ENCODE data around the gene AHCTF1.

GRCh38 chr1:246878551-246878950 is 53.2 kb downstream of the AHCTF1 start:
- no peak for TF ChIP-seq CTCF (conservative IDR thresholded peaks at IDR 0.05; ENCODE audit: low read depth, low read length)
- no peak for TF ChIP-seq EZH2 (IDR thresholded peaks at IDR 0.05; ENCODE audit: borderline replicate concordance, low read depth, low read length, poor library complexity, severe bottlenecking)

All from A673 (cell line).